Endothelial cell of umbilical vein (primary cell): ENCODE measurements around the gene PRKAR1A. TPM values are rescaled to one million over a fixed set of nuclear protein-coding genes. Genes with fewer than 3 reads are reported as not detected.

Experiments
- BruUV-seq: library from RNA; stranded (reverse); fragments of 400-500 nt; replicated peaks from 2 replicates; lab custom pipeline; 2021; lab: Mats Ljungman, UMichigan
- CTCF ChIA-PET: fragments of 300-600, 350-600 bp; sonication (Branson Sonifier 250); formaldehyde crosslinking; loops from one replicate; lab custom pipeline; 2021; ENCODE audit warnings: antibody characterized with exemption, inconsistent platforms; lab: Charles Lee
- POLR2A ChIA-PET: fragments of 300-600, 350-600 bp; sonication (Branson Sonifier 250); formaldehyde crosslinking; loops from one replicate; lab custom pipeline; 2021; ENCODE audit warnings: antibody characterized with exemption, inconsistent platforms; lab: Charles Lee
- DNase-seq: peaks from one replicate; pipeline ENCODE4 v3.0.0-alpha.2; 2011; ENCODE audit warnings: low read depth, low spot score
- FAIRE-seq: peaks from 2 replicates; lab custom pipeline; 2011; peaks lifted over from hg19 to GRCh38; lab: Jason Lieb, UNC
- H2AFZ ChIP-seq: 2 replicates; pipeline ENCODE4 v1.6.0; 2012; ENCODE audit warnings: low read depth, low read length, control low read depth, inconsistent platforms
- H3K27ac ChIP-seq: 2 replicates; pipeline ENCODE4 v1.5.1; 2011; ENCODE audit warnings: low read depth, mild to moderate bottlenecking, control low read depth, low read length, moderate library complexity; ENCODE audit not compliant: insufficient read depth
- H3K27me3 ChIP-seq, 2 experiments: 2 replicates each; pipeline versions ENCODE4 v1.6.0 to v1.6.1; 2011; ENCODE audit warnings: low read length in 2 of 2, mixed read lengths in 1 of 2; ENCODE audit not compliant: control insufficient read depth in 2 of 2, insufficient read depth in 2 of 2
- H3K36me3 ChIP-seq, 2 experiments: 2 replicates in 1 of 2; 3 replicates in 1 of 2; pipeline ENCODE4 v1.5.1; 2011; ENCODE audit warnings: low read length in 2 of 2, mild to moderate bottlenecking in 1 of 2, moderate library complexity in 1 of 2; ENCODE audit not compliant: control insufficient read depth in 2 of 2, insufficient read depth in 2 of 2; ENCODE audit errors: extremely low read depth in 1 of 2
- H3K4me1 ChIP-seq: 3 replicates; pipeline ENCODE4 v1.5.1; 2011; ENCODE audit warnings: mild to moderate bottlenecking, low read length; ENCODE audit not compliant: control insufficient read depth, insufficient read depth; ENCODE audit errors: extremely low read depth
- H3K4me2 ChIP-seq: 2 replicates; pipeline ENCODE4 v1.6.1; 2011; ENCODE audit warnings: low read length, control low read depth, mixed read lengths; ENCODE audit not compliant: insufficient read depth
- H3K4me3 ChIP-seq, 3 experiments: fragments of 200-600 bp in 1 of 3; sonication (generic), shearing (Covaris generic) in 1 of 3; replicated peaks in 1 of 3; 2 replicates each; pipeline ENCODE4 v1.5.1; 2011 to 2016; ENCODE audit warnings: control low read depth in 3 of 3, low read length in 3 of 3, mild to moderate bottlenecking in 2 of 3, inconsistent platforms in 1 of 3, low read depth in 1 of 3, moderate library complexity in 1 of 3; ENCODE audit not compliant: insufficient read depth in 1 of 3
- H3K79me2 ChIP-seq: 2 replicates; pipeline ENCODE4 v1.6.0; 2012; ENCODE audit warnings: low read length, inconsistent platforms; ENCODE audit not compliant: control insufficient read depth, insufficient read depth
- H3K9ac ChIP-seq: replicated peaks from 2 replicates; pipeline ENCODE3; 2011; ENCODE audit warnings: low read length, control low read depth; ENCODE audit not compliant: insufficient read depth; ENCODE audit errors: extremely low read depth
- H3K9me1 ChIP-seq: replicated peaks from 3 replicates; pipeline ENCODE4 v1.6.0; 2011; ENCODE audit warnings: mild to moderate bottlenecking, low read length; ENCODE audit not compliant: control insufficient read depth, insufficient read depth; ENCODE audit errors: extremely low read depth
- H3K9me3 ChIP-seq: replicated peaks from 2 replicates; pipeline ENCODE4 v1.5.1; 2012; ENCODE audit warnings: low read length, inconsistent platforms; ENCODE audit not compliant: control insufficient read depth, insufficient read depth
- H4K20me1 ChIP-seq: replicated peaks from 2 replicates; pipeline ENCODE3; 2011; ENCODE audit warnings: mild to moderate bottlenecking, low read length; ENCODE audit not compliant: control insufficient read depth, insufficient read depth; ENCODE audit errors: extremely low read depth
- CTCF ChIP-seq, 2 donors: IDR thresholded peaks; 1 replicate in 1 of 2; 2 replicates in 1 of 2; pipeline ENCODE4 v1.5.1; 2011; ENCODE audit warnings: low read length in 2 of 2, mild to moderate bottlenecking in 2 of 2, moderate library complexity in 2 of 2, control low read depth in 1 of 2, inconsistent platforms in 1 of 2, low read depth in 1 of 2; ENCODE audit not compliant: insufficient read depth in 1 of 2; ENCODE audit errors: extremely low read depth in 1 of 2
- EZH2 ChIP-seq: IDR thresholded peaks from 2 replicates; pipeline ENCODE4 v1.6.1; 2012; ENCODE audit warnings: borderline replicate concordance, low read depth, mild to moderate bottlenecking, moderate library complexity, low read length, inconsistent platforms; ENCODE audit not compliant: severe bottlenecking
- MYC ChIP-seq: IDR thresholded peaks from one replicate; pipeline ENCODE4 v1.6.1; 2011; ENCODE audit warnings: mild to moderate bottlenecking, low read depth, low read length
- POLR2A ChIP-seq: IDR thresholded peaks from 2 replicates; pipeline ENCODE4 v1.6.1; 2012; ENCODE audit warnings: low read depth, mild to moderate bottlenecking, control low read depth, low read length
- POLR2AphosphoS5 ChIP-seq: IDR thresholded peaks from 2 replicates; pipeline ENCODE4 v1.6.1; 2012; ENCODE audit warnings: low read depth, mild to moderate bottlenecking, control low read depth, low read length, moderate library complexity; ENCODE audit not compliant: insufficient read depth
- dilution Hi-C: fragments of 300-500 bp; cut with MboI; formaldehyde crosslinking; loops from one replicate; pipeline ENCODE4 v1.15.0; 2019; ENCODE audit warnings: low sequenced_read_pairs; ENCODE audit not compliant: extremely low pct_ligation_motif_present
- intact Hi-C: fragments of 100-400 bp; cut with micrococcal nuclease; formaldehyde crosslinking; loops from one replicate; pipeline ENCODE4 v1.10.0; 2022
- polyA plus RNA-seq, 4 experiments: library from polyadenylated mRNA; depleted of rRNA in 3 of 4; stranded (reverse) in 3 of 4; unstranded in 1 of 4; fragments of >200 nt; gene quantifications; 2 replicates each; pipeline versions ENCODE4 v1.2.1 to v1.2.3, GENCODE V29; 2011 to 2012; ENCODE audit warnings: missing spikeins in 1 of 4
- total RNA-seq: library from RNA; stranded (reverse); gene quantifications from 2 replicates; pipeline ENCODE4 v1.2.3, GENCODE V29; 2021
- TF ChIP-seq, protein P1 (sequence below): IDR thresholded peaks from 2 replicates; pipeline ENCODE4 v1.6.1; 2011; ENCODE audit not compliant: insufficient read depth, insufficient read length

The PRKAR1A gene
- total and polyA plus RNA-seq, 2 donors (not counting 3 experiments of a cell fraction or from before 2014, with no cell fraction given): 92.0 to 257 TPM

GRCh38 chr17:68579194-68579927 lies 67.1 kb downstream of the PRKAR1A start:
- H3K9me1 ChIP-seq: no peaks in the 10 kb centered on the region
- H4K20me1 ChIP-seq: no peaks in the 10 kb centered on the region
- no peak overlapping the region for H3K4me2 ChIP-seq
- peaks cover 4 to 8% of the 10 kb centered on the region in 2 experiments for H3K27me3 ChIP-seq
- no TSS peak for BruUV-seq
- intact Hi-C loops (no loop called here), dilution Hi-C loops (no loop called here)
- DNase-seq (no peak), FAIRE-seq (no peak)
- no peaks in the 10 kb centered on the region for H3K79me2 ChIP-seq
- CTCF ChIA-PET: interaction anchor here (1.0 kb wide), 1 partner anchor 8 kb away, joined by 3 read pairs; no protein-coding TSS in a partner anchor
- no peak overlapping the region for H3K9ac ChIP-seq
- H3K36me3 ChIP-seq: no peaks in the 10 kb centered on the region
- no peaks in the 10 kb centered on the region for H3K9me3 ChIP-seq
- H2AFZ ChIP-seq: no peak overlapping the region
- no peak overlapping the region for H3K4me3 ChIP-seq
- no peak overlapping the region for H3K27ac ChIP-seq
- POLR2A ChIA-PET: no interaction called here
- TF ChIP-seq CTCF (IDR thresholded peaks at IDR 0.05; ENCODE audit: extremely low read depth in 1 of 2, insufficient read depth in 1 of 2, low read depth in 1 of 2, low read length in 2 of 2) (no peak), POLR2A (no peak), MYC (no peak), EZH2 (no peak), POLR2AphosphoS5 (no peak)
- TF ChIP-seq, protein P1, sequence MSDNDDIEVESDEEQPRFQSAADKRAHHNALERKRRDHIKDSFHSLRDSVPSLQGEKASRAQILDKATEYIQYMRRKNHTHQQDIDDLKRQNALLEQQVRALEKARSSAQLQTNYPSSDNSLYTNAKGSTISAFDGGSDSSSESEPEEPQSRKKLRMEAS: no peak
- no peaks in the 10 kb centered on the region for H3K4me1 ChIP-seq
